Keratinocyte (primary cell): ENCODE results near the gene STAC. TPM values are rescaled to one million over a fixed set of nuclear protein-coding genes. Genes with fewer than 3 reads are reported as not detected.

Source experiments
- DNase-seq: peaks from one replicate; pipeline ENCODE4 v3.0.0-alpha.2; 2011; ENCODE audit warnings: low read depth, missing footprints, low spot score
- FAIRE-seq: peaks from 2 replicates; lab custom pipeline; 2011; peaks lifted over from hg19 to GRCh38; lab: Jason Lieb, UNC
- H2AFZ ChIP-seq: 2 replicates; pipeline ENCODE4 v1.6.0; 2012; ENCODE audit warnings: low read length, control low read depth, inconsistent platforms; ENCODE audit not compliant: control insufficient read depth
- H3K27ac ChIP-seq: 2 replicates; pipeline ENCODE4 v1.5.1; 2011; ENCODE audit warnings: low read length; ENCODE audit not compliant: control insufficient read depth, insufficient read depth
- H3K27me3 ChIP-seq: 3 replicates; pipeline ENCODE4 v1.6.0; 2011; ENCODE audit warnings: low read length; ENCODE audit not compliant: control insufficient read depth, insufficient read depth; ENCODE audit errors: extremely low read depth
- H3K36me3 ChIP-seq, 2 experiments: 2 replicates in 1 of 2; 3 replicates in 1 of 2; pipeline ENCODE4 v1.5.1; 2011; ENCODE audit warnings: low read length in 2 of 2, mild to moderate bottlenecking in 1 of 2; ENCODE audit not compliant: control insufficient read depth in 2 of 2, insufficient read depth in 2 of 2; ENCODE audit errors: extremely low read depth in 1 of 2
- H3K4me1 ChIP-seq: 3 replicates; pipeline ENCODE4 v1.5.1; 2011; ENCODE audit warnings: low read length; ENCODE audit not compliant: control insufficient read depth, insufficient read depth; ENCODE audit errors: extremely low read depth
- H3K4me2 ChIP-seq: 3 replicates; pipeline ENCODE4 v1.6.0; 2011; ENCODE audit warnings: low read depth, low read length; ENCODE audit not compliant: control insufficient read depth, insufficient read depth; ENCODE audit errors: extremely low read depth
- H3K4me3 ChIP-seq, 3 experiments: fragments of 200-600 bp in 1 of 3; sonication (generic) in 1 of 3; 2 replicates in 2 of 3; 3 replicates in 1 of 3; pipeline ENCODE4 v1.5.1; 2011 to 2016; ENCODE audit warnings: low read length in 3 of 3, mild to moderate bottlenecking in 3 of 3, control low read depth in 2 of 3, inconsistent platforms in 1 of 3, low read depth in 1 of 3, mixed read lengths in 1 of 3, mixed run types in 1 of 3, moderate library complexity in 1 of 3; ENCODE audit not compliant: control insufficient read depth in 2 of 3, insufficient read depth in 2 of 3; ENCODE audit errors: extremely low read depth in 1 of 3
- H3K79me2 ChIP-seq: 2 replicates; pipeline ENCODE4 v1.6.0; 2012; ENCODE audit warnings: low read length; ENCODE audit not compliant: control insufficient read depth, insufficient read depth
- H3K9ac ChIP-seq: 3 replicates; pipeline ENCODE4 v1.6.0; 2011; ENCODE audit warnings: low read length; ENCODE audit not compliant: control insufficient read depth, insufficient read depth; ENCODE audit errors: extremely low read depth
- H3K9me1 ChIP-seq: 3 replicates; pipeline ENCODE4 v1.6.0; 2011; ENCODE audit warnings: low read length; ENCODE audit not compliant: control insufficient read depth, insufficient read depth; ENCODE audit errors: extremely low read depth
- H3K9me3 ChIP-seq: 2 replicates; pipeline ENCODE4 v1.5.1; 2012; ENCODE audit warnings: low read depth, low read length; ENCODE audit not compliant: control insufficient read depth
- H4K20me1 ChIP-seq: 3 replicates; pipeline ENCODE4 v1.6.0; 2011; ENCODE audit warnings: low read length; ENCODE audit not compliant: control insufficient read depth, insufficient read depth; ENCODE audit errors: extremely low read depth
- CTCF ChIP-seq, 3 experiments: IDR thresholded peaks in 1 of 3; conservative IDR thresholded peaks in 1 of 3; optimal IDR thresholded peaks in 1 of 3; 2 replicates in 2 of 3; 3 replicates in 1 of 3; pipeline versions ENCODE3 to v1.5.1; 2011; ENCODE audit warnings: low read length in 3 of 3, mild to moderate bottlenecking in 3 of 3, moderate library complexity in 2 of 3, control low read depth in 1 of 3, inconsistent platforms in 1 of 3; ENCODE audit not compliant: insufficient read depth in 2 of 3; ENCODE audit errors: extremely low read depth in 1 of 3
- EZH2 ChIP-seq: IDR thresholded peaks from one replicate; pipeline ENCODE4 v1.6.1; 2012; ENCODE audit warnings: inconsistent platforms, mild to moderate bottlenecking, low read length, moderate library complexity
- dilution Hi-C: fragments of 300-500 bp; cut with MboI; formaldehyde crosslinking; loops from one replicate; pipeline ENCODE4 v1.7.0; 2020; ENCODE audit warnings: low sequenced_read_pairs; ENCODE audit not compliant: extremely low pct_ligation_motif_present
- polyA plus RNA-seq, 5 experiments: library from polyadenylated mRNA; depleted of rRNA in 3 of 5; stranded (reverse) in 3 of 5; stranded (forward) in 1 of 5; unstranded in 1 of 5; fragments of >200 nt; gene quantifications; 1 replicate in 1 of 5; 2 replicates in 3 of 5; 3 replicates in 1 of 5; pipeline versions ENCODE4 v1.2.1 to v1.2.3, GENCODE V29; 2011 to 2012; ENCODE audit warnings: missing spikeins in 2 of 5, low read depth in 1 of 5, low replicate concordance in 1 of 5

STAC gene
- polyA plus RNA-seq, 1 donor (not counting 4 experiments of a cell fraction or from before 2014, with no cell fraction given) = 7.9 TPM

- TF ChIP-seq EZH2 (no peak), CTCF (optimal IDR thresholded peaks at IDR 0.05 in 1 of 3, IDR thresholded peaks at IDR 0.05 in 1 of 3, conservative IDR thresholded peaks at IDR 0.05 in 1 of 3; ENCODE audit: extremely low read depth in 1 of 3, insufficient read depth in 2 of 3, low read length in 3 of 3) (no peak)
- no peaks in the 10 kb centered on the region for H3K9me3 ChIP-seq
- no peak overlapping the region for H3K4me2 ChIP-seq
- dilution Hi-C loops = no loop called here
- H2AFZ ChIP-seq = no peak overlapping the region
- H3K4me3 ChIP-seq = no peak overlapping the region
- no peaks in the 10 kb centered on the region for H3K36me3 ChIP-seq
- H3K9me1 ChIP-seq = no peaks in the 10 kb centered on the region
- no peaks in the 10 kb centered on the region for H4K20me1 ChIP-seq
- H3K4me1 ChIP-seq = peaks cover 7% of the 10 kb centered on the region
- FAIRE-seq (no peak), DNase-seq (no peak)
- no peak overlapping the region for H3K27ac ChIP-seq
- no peak overlapping the region for H3K9ac ChIP-seq
- H3K79me2 ChIP-seq = no peaks in the 10 kb centered on the region
- no peaks in the 10 kb centered on the region for H3K27me3 ChIP-seq
Measured at GRCh38 chr3:36417237-36417636, 36.9 kb downstream of the STAC start.

- no peak overlapping the region for H3K4me2 ChIP-seq
- H4K20me1 ChIP-seq = no peaks in the 10 kb centered on the region
- H3K4me1 ChIP-seq = peaks cover 7% of the 10 kb centered on the region
- dilution Hi-C loops = no loop called here
- no peak overlapping the region for H2AFZ ChIP-seq
- no peaks in the 10 kb centered on the region for H3K79me2 ChIP-seq
- DNase-seq = no peak
- H3K4me3 ChIP-seq = no peak overlapping the region
- H3K9ac ChIP-seq = no peak overlapping the region
- no peaks in the 10 kb centered on the region for H3K9me3 ChIP-seq
- H3K9me1 ChIP-seq = no peaks in the 10 kb centered on the region
- H3K27ac ChIP-seq = no peak overlapping the region
- H3K36me3 ChIP-seq = no peaks in the 10 kb centered on the region
- no peaks in the 10 kb centered on the region for H3K27me3 ChIP-seq
- FAIRE-seq = no peak
- TF ChIP-seq EZH2 (no peak), CTCF (optimal IDR thresholded peaks at IDR 0.05 in 1 of 3, IDR thresholded peaks at IDR 0.05 in 1 of 3, conservative IDR thresholded peaks at IDR 0.05 in 1 of 3; ENCODE audit: extremely low read depth in 1 of 3, insufficient read depth in 2 of 3, low read length in 3 of 3) (no peak)
Measured at GRCh38 chr3:36418296-36418695, 38.0 kb downstream of the STAC start.
